ENCODE data around the gene DYNC2H1.

The DYNC2H1 gene

DNA sequence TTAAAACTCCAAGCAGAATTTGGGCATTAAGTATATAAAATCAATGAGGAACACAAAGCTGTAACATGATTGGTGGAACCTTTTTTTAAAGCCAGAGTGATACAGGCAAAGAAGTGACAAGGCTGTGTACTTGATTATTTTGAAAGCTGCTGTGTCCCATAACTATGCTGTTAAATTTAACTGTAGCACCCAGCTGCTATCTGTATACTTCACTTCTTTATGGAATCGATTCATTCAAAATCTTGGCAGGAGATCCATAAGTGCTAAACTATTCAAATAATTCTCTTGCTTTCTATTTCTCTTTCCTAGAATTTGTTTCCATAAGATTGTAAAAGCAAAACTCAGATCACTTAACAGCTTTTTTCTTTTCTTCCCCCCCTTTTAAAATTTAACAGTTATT is 231.7 kb downstream of the DYNC2H1 start:
- Mint-ChIP-seq H3K4me1 (no peaks in the 10 kb centered on the region), H3K36me3 (ENCODE audit: low read depth) (peaks cover 31% of the 10 kb centered on the region), H3K4me3 (no peak overlapping the region), H3K27me3 (ENCODE audit: low read depth) (no peaks in the 10 kb centered on the region), H3K27ac (no peak overlapping the region), H3K9me3 (no peaks in the 10 kb centered on the region)
- TF ChIP-seq, protein P1, sequence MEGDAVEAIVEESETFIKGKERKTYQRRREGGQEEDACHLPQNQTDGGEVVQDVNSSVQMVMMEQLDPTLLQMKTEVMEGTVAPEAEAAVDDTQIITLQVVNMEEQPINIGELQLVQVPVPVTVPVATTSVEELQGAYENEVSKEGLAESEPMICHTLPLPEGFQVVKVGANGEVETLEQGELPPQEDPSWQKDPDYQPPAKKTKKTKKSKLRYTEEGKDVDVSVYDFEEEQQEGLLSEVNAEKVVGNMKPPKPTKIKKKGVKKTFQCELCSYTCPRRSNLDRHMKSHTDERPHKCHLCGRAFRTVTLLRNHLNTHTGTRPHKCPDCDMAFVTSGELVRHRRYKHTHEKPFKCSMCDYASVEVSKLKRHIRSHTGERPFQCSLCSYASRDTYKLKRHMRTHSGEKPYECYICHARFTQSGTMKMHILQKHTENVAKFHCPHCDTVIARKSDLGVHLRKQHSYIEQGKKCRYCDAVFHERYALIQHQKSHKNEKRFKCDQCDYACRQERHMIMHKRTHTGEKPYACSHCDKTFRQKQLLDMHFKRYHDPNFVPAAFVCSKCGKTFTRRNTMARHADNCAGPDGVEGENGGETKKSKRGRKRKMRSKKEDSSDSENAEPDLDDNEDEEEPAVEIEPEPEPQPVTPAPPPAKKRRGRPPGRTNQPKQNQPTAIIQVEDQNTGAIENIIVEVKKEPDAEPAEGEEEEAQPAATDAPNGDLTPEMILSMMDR (IDR thresholded peaks at IDR 0.05; ENCODE audit: unreplicated experiment in 3 of 3) = no peak

DNA sequence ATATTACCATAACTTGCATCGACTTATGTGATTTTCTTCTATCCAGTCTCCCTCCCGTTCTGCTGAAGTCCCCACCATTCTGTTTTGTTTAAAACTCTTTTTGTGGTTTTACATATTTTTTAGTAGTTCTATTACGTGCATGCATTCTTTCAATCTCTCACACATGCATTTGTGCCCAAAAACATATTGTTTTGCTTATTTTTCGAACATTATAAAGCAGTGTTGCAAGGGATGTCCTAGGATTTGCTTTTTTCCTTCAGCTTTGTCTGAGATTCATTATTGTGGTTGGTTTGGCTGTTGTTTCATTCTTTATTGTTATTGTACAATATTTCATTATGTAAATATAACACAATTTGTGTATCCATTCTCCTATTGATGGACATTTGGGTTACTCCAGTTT is 235.7 kb downstream of the DYNC2H1 start:
- TF ChIP-seq, protein P1 (IDR thresholded peaks at IDR 0.05; ENCODE audit: unreplicated experiment in 3 of 3) = no peak
- H3K27ac Mint-ChIP-seq = no peak overlapping the region
- no peaks in the 10 kb centered on the region for H3K27me3 Mint-ChIP-seq (ENCODE audit: low read depth)
- peaks cover 14% of the 10 kb centered on the region for H3K36me3 Mint-ChIP-seq (ENCODE audit: low read depth)
- H3K4me1 Mint-ChIP-seq = no peaks in the 10 kb centered on the region
- no peaks in the 10 kb centered on the region for H3K9me3 Mint-ChIP-seq
- H3K4me3 Mint-ChIP-seq = no peak overlapping the region

DNA sequence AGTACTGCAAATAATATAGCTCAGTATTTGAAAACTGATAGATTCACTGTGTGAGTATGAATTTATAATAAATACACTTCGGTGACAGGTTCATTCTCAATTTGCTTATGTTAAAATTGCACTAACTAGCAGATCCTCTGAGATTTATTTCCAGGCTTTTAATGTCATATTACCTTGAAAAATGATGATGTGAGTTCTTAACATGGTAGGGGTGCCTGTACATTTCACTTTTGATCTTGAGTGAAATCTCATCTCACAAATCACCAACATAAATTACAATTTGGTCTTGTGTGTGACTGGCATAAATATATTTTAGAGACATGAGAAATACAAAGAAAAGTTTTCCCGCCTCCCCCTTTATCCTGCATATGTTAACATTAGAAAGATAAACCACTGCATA is 240.4 kb downstream of the DYNC2H1 start:
- Mint-ChIP-seq H3K9me3 (no peaks in the 10 kb centered on the region), H3K27ac (no peak overlapping the region)

DNA sequence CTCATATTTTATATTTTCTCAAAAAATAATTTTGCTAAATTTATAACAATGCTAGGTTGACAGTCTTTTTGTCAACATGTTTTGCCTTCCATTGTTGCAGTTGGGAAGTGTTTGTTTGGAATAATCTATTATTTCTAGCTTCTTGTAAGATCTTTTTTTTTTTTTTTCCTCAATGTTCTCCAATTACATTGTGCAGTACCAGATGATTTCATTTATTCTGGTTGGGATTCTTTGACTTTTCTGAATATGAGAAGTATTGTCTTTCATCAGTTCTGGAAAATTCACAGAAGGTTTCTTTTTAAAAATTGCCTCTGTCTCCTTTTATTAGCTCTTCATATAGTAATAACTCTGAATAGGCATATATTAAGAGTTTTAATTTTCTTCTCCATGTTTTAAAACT is 245.4 kb downstream of the DYNC2H1 start:
- Mint-ChIP-seq H3K4me3 (no peak overlapping the region), H3K27ac (no peak overlapping the region), H3K36me3 (ENCODE audit: low read depth) (no peaks in the 10 kb centered on the region), H3K4me1 (no peaks in the 10 kb centered on the region), H3K27me3 (ENCODE audit: low read depth) (no peaks in the 10 kb centered on the region), H3K9me3 (no peaks in the 10 kb centered on the region)
- TF ChIP-seq, protein P1 (IDR thresholded peaks at IDR 0.05; ENCODE audit: unreplicated experiment in 3 of 3) = no peak

More for the DNA sequence above, 240.4 kb downstream of the DYNC2H1 start:
- Mint-ChIP-seq H3K27me3 (ENCODE audit: low read depth) (no peaks in the 10 kb centered on the region), H3K4me3 (no peak overlapping the region), H3K36me3 (ENCODE audit: low read depth) (no peaks in the 10 kb centered on the region), H3K4me1 (no peaks in the 10 kb centered on the region)
- TF ChIP-seq, protein P1 (IDR thresholded peaks at IDR 0.05; ENCODE audit: unreplicated experiment in 3 of 3) = no peak

DNA sequence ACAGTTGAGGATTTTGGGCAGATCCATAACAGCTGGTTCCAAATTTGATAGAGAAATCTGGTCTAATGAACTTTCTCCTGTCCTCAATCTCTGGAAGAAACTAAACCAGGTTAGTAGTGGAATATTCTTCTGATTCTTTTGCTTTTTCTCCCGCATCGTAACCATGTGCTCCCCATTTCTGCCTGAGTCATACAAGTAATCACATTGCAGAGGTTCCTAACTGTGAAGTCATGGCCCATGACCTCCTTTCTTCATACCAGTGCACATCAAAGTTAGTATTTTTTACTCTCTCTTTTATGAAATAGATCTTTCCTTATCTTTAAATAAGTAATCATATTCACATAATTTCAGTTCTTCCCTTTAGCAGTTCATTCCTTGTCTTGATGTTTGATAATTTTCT is 249.0 kb downstream of the DYNC2H1 start:
- TF ChIP-seq, protein P1 (IDR thresholded peaks at IDR 0.05; ENCODE audit: unreplicated experiment in 3 of 3) = no peak
- Mint-ChIP-seq H3K9me3 (no peaks in the 10 kb centered on the region), H3K4me1 (no peaks in the 10 kb centered on the region), H3K36me3 (ENCODE audit: low read depth) (peaks cover 4% of the 10 kb centered on the region), H3K27ac (no peak overlapping the region), H3K27me3 (ENCODE audit: low read depth) (no peaks in the 10 kb centered on the region), H3K4me3 (no peak overlapping the region)

DNA sequence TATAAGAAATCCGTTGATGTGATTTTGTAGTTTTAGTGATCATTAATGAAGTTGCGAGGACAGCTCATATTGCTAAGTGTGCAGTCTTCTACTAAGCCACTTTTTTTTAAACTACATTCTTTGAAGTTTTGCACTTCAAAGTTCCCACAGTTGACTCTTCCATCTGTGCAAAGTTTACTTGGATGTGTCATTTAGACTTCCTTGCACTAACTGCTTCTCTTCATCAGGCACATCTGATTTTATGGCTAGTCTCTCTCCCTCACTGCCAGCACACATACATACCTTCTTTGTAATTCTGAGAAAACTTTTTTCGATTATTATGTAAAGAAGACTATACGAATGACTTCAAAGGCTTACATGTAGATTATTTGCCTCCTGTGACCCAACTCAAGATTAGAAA is 250.0 kb downstream of the DYNC2H1 start:
- Mint-ChIP-seq H3K4me3 (no peak overlapping the region), H3K36me3 (ENCODE audit: low read depth) (peaks cover 4% of the 10 kb centered on the region), H3K27me3 (ENCODE audit: low read depth) (no peaks in the 10 kb centered on the region), H3K9me3 (no peaks in the 10 kb centered on the region), H3K27ac (no peak overlapping the region), H3K4me1 (no peaks in the 10 kb centered on the region)
- TF ChIP-seq, protein P1 (IDR thresholded peaks at IDR 0.05; ENCODE audit: unreplicated experiment in 3 of 3) = no peak

Measured in nephron (organoid).